22Rv1 (cell line): ENCODE data around the gene NLGN2.

ENCODE experiments used
- H3K27ac ChIP-seq: fragments of 450-650 bp; 2 replicates; pipeline ENCODE4 v1.5.1; 2017
- CTCF ChIP-seq: fragments of 450-650 bp; IDR thresholded peaks from 2 replicates; pipeline ENCODE4 v1.5.1; 2017; ENCODE audit warnings: mild to moderate bottlenecking
- ZFX ChIP-seq: fragments of 450-650 bp; IDR thresholded peaks from 2 replicates; pipeline ENCODE4 v1.6.1; 2017; ENCODE audit warnings: antibody characterized with exemption, borderline replicate concordance

The NLGN2 gene

GRCh38 chr17:7463372-7463846 lies 55.8 kb downstream of the NLGN2 start:
- no peak overlapping the region for H3K27ac ChIP-seq
- TF ChIP-seq CTCF (no peak), ZFX (no peak)

- no peak overlapping the region for H3K27ac ChIP-seq
- TF ChIP-seq ZFX (no peak), CTCF (no peak)
These were observed 56.4 kb downstream of the NLGN2 start for GRCh38 chr17:7464081-7464480.

- no peak for TF ChIP-seq CTCF
- no peak for TF ChIP-seq ZFX
- no peak overlapping the region for H3K27ac ChIP-seq
These were observed 58.1 kb downstream of the NLGN2 start for GRCh38 chr17:7465597-7466275.

GRCh38 chr17:7466318-7466638 lies 58.6 kb downstream of the NLGN2 start:
- no peak overlapping the region for H3K27ac ChIP-seq

GRCh38 chr17:7466639-7467341 lies 59.1 kb downstream of the NLGN2 start:
- no peak for TF ChIP-seq ZFX
- TF ChIP-seq CTCF: no peak
- peak overlapping the region; percentile 15; the same call in 1 of the 2 replicates for H3K27ac ChIP-seq

More at GRCh38 chr17:7466318-7466638, 58.6 kb downstream of the NLGN2 start:
- TF ChIP-seq CTCF (no peak), ZFX (no peak)

- no peak for TF ChIP-seq ZFX
- H3K27ac ChIP-seq: peak overlapping the region; percentile 15; the same call in 1 of the 2 replicates
These were observed 59.9 kb downstream of the NLGN2 start for GRCh38 chr17:7467498-7467897.

- H3K27ac ChIP-seq: no peak overlapping the region
- TF ChIP-seq CTCF (no peak), ZFX (no peak)
These were observed 60.6 kb downstream of the NLGN2 start for GRCh38 chr17:7468290-7468689.
